K562 (cell line): ENCODE results near the gene DCLK2. TPM values are rescaled to one million over a fixed set of nuclear protein-coding genes. Genes with fewer than 3 reads are reported as not detected.

Source experiments
- ATAC-seq: fragments of 200-7000 bp; cut with Tn5 transposase; 3 replicates; pipeline ENCODE4 v1.9.1; 2020; ENCODE audit warnings: moderate library complexity
- BruUV-seq: library from RNA; stranded (reverse); fragments of 400-500 nt; replicated peaks from 2 replicates; lab custom pipeline; 2021; lab: Mats Ljungman, UMichigan
- CTCF ChIA-PET: fragments of 300-600 bp; formaldehyde crosslinking; extraction: SDS; loops from one replicate; lab custom pipeline; 2021; ENCODE audit warnings: low intra/inter-chr PET ratio; lab: Yijun Ruan, JAX
- POLR2A ChIA-PET: fragments of 300-600, 350-650 bp; sonication (Branson Sonifier 250); formaldehyde crosslinking; extraction: SDS; loops from one replicate; lab custom pipeline; 2021; ENCODE audit warnings: antibody characterized with exemption, inconsistent platforms; lab: Yijun Ruan, JAX
- DNase-seq, 4 experiments: peaks; one replicate each; pipeline versions ENCODE4 v3.0.0 to v3.0.0-alpha.2; 2011 to 2018; ENCODE audit warnings: low spot score in 3 of 4, mixed read lengths in 3 of 4; ENCODE audit errors: extremely low read depth in 1 of 4
- FAIRE-seq: peaks from 2 replicates; lab custom pipeline; 2011; peaks lifted over from hg19 to GRCh38; lab: Jason Lieb, UNC
- H2AFZ ChIP-seq: 2 replicates; pipeline ENCODE4 v1.6.0; 2011; ENCODE audit warnings: low read depth, low read length, control low read depth, inconsistent platforms
- H3K27ac ChIP-seq: fragments of 200-600 bp; 3 replicates; pipeline ENCODE4 v1.8.0; 2011; ENCODE audit warnings: low read depth, mild to moderate bottlenecking, control low read depth, inconsistent platforms, low read length, moderate library complexity, mixed read lengths; ENCODE audit errors: extremely low read depth
- H3K27me3 ChIP-seq, 2 experiments: fragments of 300-600 bp in 1 of 2; 2 replicates in 1 of 2; 3 replicates in 1 of 2; pipeline versions ENCODE4 v1.6.0 to v1.8.0; 2011; ENCODE audit warnings: inconsistent platforms in 2 of 2, low read length in 2 of 2, mild to moderate bottlenecking in 1 of 2, mixed read lengths in 1 of 2, moderate library complexity in 1 of 2; ENCODE audit not compliant: control insufficient read depth in 2 of 2, insufficient read depth in 2 of 2
- H3K36me3 ChIP-seq: fragments of 300-600 bp; 3 replicates; pipeline ENCODE4 v1.8.0; 2011; ENCODE audit warnings: mild to moderate bottlenecking, low read length, inconsistent platforms; ENCODE audit not compliant: control insufficient read depth, insufficient read depth
- H3K4me1 ChIP-seq, 2 experiments: fragments of 200-600 bp in 1 of 2; replicated peaks in 1 of 2; 2 replicates in 1 of 2; 3 replicates in 1 of 2; pipeline versions ENCODE4 v1.5.1 to v1.8.0; 2011; ENCODE audit warnings: inconsistent platforms in 2 of 2, low read length in 2 of 2, mild to moderate bottlenecking in 1 of 2, mixed read lengths in 1 of 2, moderate library complexity in 1 of 2; ENCODE audit not compliant: control insufficient read depth in 2 of 2, insufficient read depth in 2 of 2
- H3K4me2 ChIP-seq: 2 replicates; pipeline ENCODE4 v1.6.1; 2011; ENCODE audit warnings: low read length, control low read depth, inconsistent platforms, mixed read lengths; ENCODE audit not compliant: insufficient read depth
- H3K4me3 ChIP-seq: fragments of 200-600 bp; sonication (generic), shearing (Covaris generic); 2 replicates; pipeline ENCODE4 v1.5.1; 2016; ENCODE audit warnings: control low read depth, inconsistent platforms
- H3K79me2 ChIP-seq: fragments of 200-600 bp; 3 replicates; pipeline ENCODE4 v1.8.0; 2011; ENCODE audit warnings: low read length, inconsistent platforms; ENCODE audit not compliant: control insufficient read depth, insufficient read depth
- H3K9ac ChIP-seq, 2 experiments: 2 replicates each; pipeline versions ENCODE4 v1.6.0 to v1.6.1; 2011; ENCODE audit warnings: low read depth in 2 of 2, low read length in 2 of 2, control low read depth in 1 of 2, inconsistent platforms in 1 of 2, mild to moderate bottlenecking in 1 of 2, mixed read lengths in 1 of 2; ENCODE audit not compliant: insufficient read depth in 1 of 2
- H3K9me1 ChIP-seq: one replicate; pipeline ENCODE4 v1.6.0; 2011; ENCODE audit warnings: inconsistent platforms, mild to moderate bottlenecking, low read length, moderate library complexity; ENCODE audit not compliant: control insufficient read depth, insufficient read depth
- H3K9me3 ChIP-seq: replicated peaks from 2 replicates; pipeline ENCODE4 v1.5.1; 2011; ENCODE audit warnings: low read depth, low read length, inconsistent platforms; ENCODE audit not compliant: control insufficient read depth, insufficient read depth
- H4K20me1 ChIP-seq: replicated peaks from 2 replicates; pipeline ENCODE4 v1.6.1; 2011; ENCODE audit warnings: low read length, inconsistent platforms, mixed read lengths; ENCODE audit not compliant: control insufficient read depth, insufficient read depth
- HOXB6 ChIP-seq: fragments of 250-450 bp; sonication (Bioruptor Pico); IDR thresholded peaks from 2 replicates; pipeline ENCODE4 v1.5.1; 2022; ENCODE audit warnings: mild to moderate bottlenecking, borderline replicate concordance
- NFIC ChIP-seq: fragments of 450-650 bp; IDR thresholded peaks from 2 replicates; pipeline ENCODE4 v1.6.1; 2017; ENCODE audit warnings: mild to moderate bottlenecking, inconsistent platforms
- NKRF ChIP-seq: fragments of 450-650 bp; IDR thresholded peaks from 2 replicates; pipeline ENCODE4 v1.6.1; 2016; ENCODE audit warnings: borderline replicate concordance
- U2AF1 ChIP-seq: fragments of 200-400 bp; formaldehyde crosslinking; optimal IDR thresholded peaks from 2 replicates; pipeline ENCODE3; 2017; ENCODE audit warnings: mild to moderate bottlenecking, low read depth, low read length, moderate library complexity
- ZNF197 ChIP-seq: fragments of 200-800 bp; sonication (Bioruptor generic); IDR thresholded peaks from 2 replicates; pipeline ENCODE4 v1.6.1; 2016; ENCODE audit warnings: low read depth, missing genetic modification characterization, missing compliant biosample characterization
- WGBS: fragments of 100-300 bp; shearing (Covaris generic); methylation state at CpG from one replicate; pipeline ENCODE4 v1.1.6; 2016; ENCODE audit warnings: low coverage, mixed read lengths; ENCODE audit not compliant: insufficient coverage; ENCODE audit errors: missing lambda C conversion rate; 5-methylcytosine and 5-hydroxymethylcytosine counted together
- in situ Hi-C: fragments of 300-500 bp; cut with MboI; formaldehyde crosslinking; loops from 4 replicates; pipeline ENCODE4 v1.15.0; 2018; ENCODE audit warnings: inconsistent platforms, mixed read lengths
- intact Hi-C: fragments of 100-400 bp; cut with micrococcal nuclease; formaldehyde crosslinking; loops from 2 replicates; pipeline ENCODE4 v1.14.2; 2022
- polyA plus RNA-seq, 8 experiments: library from polyadenylated mRNA; depleted of rRNA in 4 of 8; stranded (reverse) in 5 of 8; unstranded in 3 of 8; fragments of >200 nt; fragmentation: Nextera tagmentation in 2 of 8; fragmentation: Illumina TruSeq in 1 of 8; extraction: Ambion mirVana in 2 of 8; extraction: Trizol in 1 of 8; gene quantifications; 2 replicates each; pipeline versions ENCODE4 v1.2.1 to v1.2.3, GENCODE V29; 2011 to 2014; ENCODE audit warnings: inconsistent platforms in 1 of 8, missing spikeins in 1 of 8
- total RNA-seq, 7 experiments: library from RNA; depleted of rRNA in 6 of 7; stranded (reverse); fragments of >200 nt in 6 of 7; fragmentation: Illumina TruSeq in 2 of 7; extraction: Trizol in 2 of 7; gene quantifications; 2 replicates each; pipeline versions ENCODE4 v1.2.1 to v1.2.3, GENCODE V29; 2011 to 2021; ENCODE audit warnings: low replicate concordance in 1 of 7

DCLK2 gene
- total and polyA plus RNA-seq, 9 of the 15 experiments (the other 6 are each of a cell fraction or from before 2014, with no cell fraction given): not detected

- Histone ChIP-seq H3K9ac (no peak overlapping the region), H3K4me2 (no peak overlapping the region), H4K20me1 (no peaks in the 10 kb centered on the region), H3K4me1 (peaks cover 0 to 2% of the 10 kb centered on the region in 2 experiments; a peak in 1 of 5 replicates), H3K9me1 (no peaks in the 10 kb centered on the region), H3K36me3 (peaks cover 6% of the 10 kb centered on the region; the same call in 1 of the 3 replicates), H3K9me3 (no peaks in the 10 kb centered on the region), H2AFZ (no peak overlapping the region), H3K79me2 (no peaks in the 10 kb centered on the region), H3K27me3 (no peaks in the 10 kb centered on the region), H3K4me3 (no peak overlapping the region), H3K27ac (no peak overlapping the region)
- FAIRE-seq (no peak), ATAC-seq (no peak), DNase-seq (no peak)
- ChIA-PET CTCF (no interaction called here), POLR2A (interaction anchor here (0.7 kb wide), 1 partner anchor 9 kb away, joined by 4 read pairs; no protein-coding TSS in a partner anchor)
- intact Hi-C loops (no loop called here), in situ Hi-C loops (no loop called here)
- BruUV-seq: no TSS peak
- 82% methylated on average over 2 of the region's 2 CpGs for WGBS
- TF ChIP-seq NKRF: no peak
- no peak for TF ChIP-seq ZNF197 (CRISPR knock-in tag)
- no peak for TF ChIP-seq HOXB6
- TF ChIP-seq NFIC: no peak
- TF ChIP-seq U2AF1: no peak
Measured at GRCh38 chr4:150305995-150306394, 227.8 kb downstream of the DCLK2 start.
